ENCODE results near the gene CD300H.

DNA sequence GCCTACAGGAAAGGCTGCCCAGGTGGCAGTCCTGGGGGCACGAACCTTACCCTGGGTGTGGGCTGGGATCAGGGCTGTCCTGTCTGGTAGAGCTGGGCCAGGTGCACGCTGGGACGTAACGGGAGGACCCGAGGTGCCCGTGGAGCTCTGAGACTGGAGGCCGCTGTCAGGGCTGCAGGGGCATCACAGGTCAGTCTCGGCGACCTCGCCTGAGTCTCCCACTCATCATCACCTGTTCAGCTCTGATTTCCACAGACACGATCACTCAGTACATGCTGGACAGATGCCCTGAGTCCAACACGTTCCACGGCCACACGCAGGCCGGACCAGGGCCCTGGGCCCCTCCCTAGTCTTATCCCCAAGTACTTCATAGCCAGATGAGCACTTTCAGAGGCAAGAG is 16.7 kb downstream of the CD300H start:
- TF ChIP-seq EZH2 (IDR thresholded peaks at IDR 0.05; ENCODE audit: borderline replicate concordance, low read length) (no peak), CTCF (IDR thresholded peaks at IDR 0.05; ENCODE audit: low read length) (no peak)
